NCI-H82 (cell line): Measurements from ENCODE around the gene SDC4.

Experiments used
- DNase-seq: peaks from one replicate; lab custom pipeline; 2025; lab: John Stamatoyannopoulos, UW

Gene SDC4

DNA sequence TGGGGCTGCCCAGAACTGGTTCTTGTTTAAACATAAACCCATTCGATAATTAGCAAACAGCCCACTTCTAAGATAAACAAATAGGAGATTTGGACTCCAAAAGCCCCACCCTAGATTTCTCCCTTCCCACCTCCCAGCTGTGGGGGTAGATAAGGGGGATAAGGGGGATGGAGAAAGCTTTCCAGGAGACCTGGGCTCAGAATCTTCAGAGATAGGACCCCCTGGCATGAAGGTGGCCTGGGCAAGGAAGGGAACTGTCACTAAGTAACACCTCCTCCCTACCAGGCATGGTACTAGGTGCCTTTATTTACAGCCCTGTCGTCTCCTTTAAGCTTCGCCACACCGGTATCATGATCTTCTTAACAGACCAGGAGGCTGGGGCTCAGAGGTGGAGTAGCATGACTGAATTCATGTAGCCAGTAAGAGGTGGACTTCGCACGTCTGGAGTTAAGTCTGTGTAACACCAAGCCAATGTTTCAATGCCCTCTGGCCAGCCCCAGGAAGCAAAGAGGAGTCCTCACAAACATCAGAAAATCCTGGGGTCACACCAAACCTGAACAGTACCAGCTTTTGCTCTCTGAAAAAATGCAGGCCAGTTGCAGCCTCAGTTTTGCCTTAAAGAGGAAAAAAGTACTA is 4.6 kb downstream of the SDC4 start:
- DNase-seq, result peak; percentile 82

DNA sequence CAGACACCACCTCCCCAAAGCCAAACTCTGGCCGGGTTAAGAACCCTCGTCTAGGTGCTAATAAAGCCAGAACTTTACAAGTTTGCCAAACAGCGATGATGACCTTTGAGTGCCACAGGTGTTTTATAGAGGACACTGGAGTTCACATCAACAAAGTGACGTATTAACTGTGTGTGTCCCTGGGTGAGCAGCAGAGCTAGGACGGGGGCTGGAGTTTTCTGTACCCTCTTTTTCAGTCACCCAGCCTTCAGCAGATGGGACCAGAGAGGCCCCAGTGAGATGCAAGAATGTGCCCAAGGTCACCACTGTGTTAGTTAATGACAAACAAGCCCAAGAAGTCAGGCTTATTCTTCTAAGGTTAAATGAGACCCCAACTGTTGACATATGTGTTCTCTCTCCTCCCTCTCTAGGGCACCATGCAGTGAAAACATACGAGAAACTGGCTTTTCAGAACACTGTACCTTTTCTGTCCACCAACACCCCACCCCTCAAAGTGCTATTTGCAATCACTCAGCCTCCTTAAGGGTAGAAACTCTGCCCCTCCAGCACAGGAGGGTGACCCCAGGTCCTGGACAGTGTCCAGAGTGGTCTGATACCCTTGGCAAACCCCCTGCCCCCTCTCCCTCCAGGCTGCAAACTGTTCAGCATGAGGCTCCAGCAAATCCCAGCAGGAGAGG is 5.2 kb downstream of the SDC4 start:
- no peak for DNase-seq

GRCh38 chr20:45341939-45342854 is 6.0 kb downstream of the SDC4 start:
- DNase-seq, result peak; percentile 75

DNA sequence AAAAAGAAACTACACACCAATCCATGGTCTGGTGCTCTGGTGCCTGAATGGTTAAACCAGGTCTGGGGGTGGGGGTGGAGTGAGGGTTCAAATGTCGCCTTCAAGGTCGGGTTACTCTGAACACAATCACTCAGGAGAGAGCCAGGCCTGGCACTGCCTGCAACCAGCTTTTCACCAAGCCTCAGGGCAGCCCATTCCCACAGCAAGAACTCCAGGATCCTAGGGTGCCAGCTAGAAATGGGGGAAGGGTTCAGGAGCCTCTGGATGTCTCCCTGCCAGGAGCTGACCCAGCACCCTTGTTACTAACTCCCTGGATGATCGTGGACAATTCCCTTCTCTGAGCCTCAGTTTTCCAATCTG is 6.7 kb downstream of the SDC4 start:
- no peak for DNase-seq

GRCh38 chr20:45340951-45341350 is 7.3 kb downstream of the SDC4 start:
- peak; percentile 64 for DNase-seq

- DNase-seq, result no peak
Measured at GRCh38 chr20:45340236-45340847, 7.9 kb downstream of the SDC4 start.

GRCh38 chr20:45339799-45340198 is 8.4 kb downstream of the SDC4 start:
- no peak for DNase-seq

DNA sequence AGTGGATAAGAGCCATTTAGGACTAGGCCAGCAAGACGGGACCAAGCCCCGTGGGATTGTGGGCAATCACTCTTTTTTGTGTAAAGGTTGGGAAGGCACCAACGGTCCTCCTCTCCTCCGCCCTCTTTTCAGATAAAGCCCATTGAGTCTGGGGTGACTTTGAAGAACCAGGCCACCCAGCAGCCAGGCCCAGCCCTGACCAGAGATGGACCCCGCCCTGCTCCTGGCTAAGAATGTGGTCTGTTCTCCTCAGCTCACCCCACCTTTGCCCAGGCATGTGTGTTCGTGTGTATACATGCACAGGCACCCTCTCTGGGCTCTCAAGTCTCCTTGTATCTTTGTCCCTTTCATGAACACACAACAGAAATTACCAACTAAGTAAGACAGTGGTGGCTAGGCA is 9.1 kb downstream of the SDC4 start:
- DNase-seq, result no peak

DNA sequence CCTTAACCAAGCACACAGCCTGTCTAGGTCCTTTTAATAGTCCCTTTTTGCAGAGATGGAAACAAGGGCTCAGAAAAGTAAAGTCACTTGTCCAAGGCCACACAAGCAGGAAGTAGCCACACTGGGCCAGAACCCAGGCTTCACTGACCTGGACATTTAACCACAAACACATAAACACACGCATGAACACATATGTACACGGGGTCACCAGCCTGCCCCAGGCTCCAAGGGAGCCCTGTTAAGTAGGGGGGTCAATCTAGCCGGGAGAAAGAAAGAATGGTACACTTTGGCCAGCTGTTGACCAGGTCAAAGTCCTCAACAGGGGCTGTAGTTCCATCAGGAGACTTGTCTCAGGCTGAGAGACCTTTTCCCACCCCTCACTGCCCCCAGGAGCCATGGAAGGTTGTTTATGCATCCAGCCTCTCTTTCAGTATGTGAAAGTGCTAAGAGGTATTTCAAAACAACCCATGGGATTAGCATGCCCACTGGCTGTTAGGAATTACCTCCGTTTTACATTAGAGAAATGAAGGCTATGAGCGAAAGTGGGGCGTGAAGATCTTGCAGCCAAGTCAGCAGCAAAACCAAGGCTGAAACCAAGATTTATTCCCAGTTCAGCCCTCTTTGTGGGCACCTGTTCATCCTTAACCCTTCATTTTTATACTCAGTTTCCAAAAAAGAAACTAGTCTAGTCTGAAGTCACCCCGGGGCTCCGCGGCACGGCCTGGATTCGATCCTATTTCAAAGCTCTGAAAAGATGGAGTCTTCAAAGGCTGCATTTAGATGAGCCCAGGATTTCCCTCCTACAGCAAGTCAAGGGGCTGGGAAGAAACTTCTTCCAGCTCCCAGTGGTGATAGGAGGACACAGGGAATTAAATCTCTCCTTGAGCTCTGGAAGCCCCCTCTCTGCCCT is 9.8 kb downstream of the SDC4 start:
- DNase-seq, result no peak

DNA sequence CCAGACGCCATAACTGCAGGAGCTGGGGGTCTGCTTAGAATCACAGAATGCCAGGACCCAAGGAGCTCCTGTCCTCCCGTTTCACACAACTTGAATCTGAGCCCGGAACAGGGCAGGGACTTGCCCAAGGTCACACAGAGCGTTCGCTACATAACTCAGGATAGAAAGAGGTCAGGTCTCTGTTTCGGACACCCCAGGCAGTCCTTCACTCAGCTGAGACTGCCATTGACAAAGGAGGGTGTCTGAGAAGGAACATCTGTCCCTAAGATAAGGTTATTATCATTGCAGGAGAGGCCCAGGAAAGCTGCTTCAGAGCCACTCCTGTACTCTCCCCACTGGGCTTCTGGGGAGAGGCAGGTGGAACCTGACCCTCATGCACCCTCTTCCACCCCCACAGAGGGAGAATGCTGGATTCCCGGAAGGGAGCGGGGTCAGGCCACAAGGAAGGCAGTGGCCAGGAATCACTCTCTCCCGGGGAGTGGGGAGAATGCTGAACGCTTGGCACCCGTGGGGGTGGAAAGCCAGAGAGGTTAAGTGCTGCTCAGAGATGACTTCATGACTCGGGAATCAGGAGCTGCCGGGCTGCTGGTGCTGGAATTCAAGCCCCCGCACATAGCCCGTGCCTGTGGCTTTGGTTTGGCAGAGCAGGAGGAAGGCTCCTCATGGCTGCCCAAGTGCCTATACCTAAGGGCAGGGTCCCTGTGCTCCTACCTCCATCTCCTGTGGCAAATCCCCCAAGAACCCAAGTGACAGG is 10.7 kb downstream of the SDC4 start:
- peak; percentile 66 for DNase-seq

GRCh38 chr20:45336530-45337366 is 11.5 kb downstream of the SDC4 start:
- no peak for DNase-seq

- DNase-seq, result no peak
Measured at GRCh38 chr20:45330476-45330875, 17.7 kb downstream of the SDC4 start.

GRCh38 chr20:45329497-45330319 is 18.5 kb downstream of the SDC4 start:
- DNase-seq, result no peak

DNA sequence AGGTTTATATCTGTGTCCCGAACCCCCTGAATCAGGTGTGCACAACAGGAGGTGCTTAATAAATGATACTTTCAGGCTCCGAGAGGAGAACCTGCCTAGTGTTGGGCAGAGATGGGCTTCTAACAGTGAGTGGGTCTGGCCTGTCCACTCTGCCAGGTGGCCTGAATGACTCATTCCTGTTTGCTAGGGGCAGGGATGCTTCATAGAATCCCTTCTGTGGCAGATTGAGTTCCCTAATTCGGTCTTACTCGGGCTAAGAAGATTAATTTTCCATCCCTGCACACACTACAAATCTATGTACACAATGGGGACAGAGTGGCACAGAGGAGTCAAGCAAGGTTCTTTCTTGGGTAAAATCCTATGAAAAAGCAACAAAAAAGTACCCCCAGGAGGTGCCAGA is 19.8 kb downstream of the SDC4 start:
- peak; percentile 97 for DNase-seq

GRCh38 chr20:45325371-45325770 is 22.9 kb downstream of the SDC4 start:
- DNase-seq, result peak; percentile 96

DNA sequence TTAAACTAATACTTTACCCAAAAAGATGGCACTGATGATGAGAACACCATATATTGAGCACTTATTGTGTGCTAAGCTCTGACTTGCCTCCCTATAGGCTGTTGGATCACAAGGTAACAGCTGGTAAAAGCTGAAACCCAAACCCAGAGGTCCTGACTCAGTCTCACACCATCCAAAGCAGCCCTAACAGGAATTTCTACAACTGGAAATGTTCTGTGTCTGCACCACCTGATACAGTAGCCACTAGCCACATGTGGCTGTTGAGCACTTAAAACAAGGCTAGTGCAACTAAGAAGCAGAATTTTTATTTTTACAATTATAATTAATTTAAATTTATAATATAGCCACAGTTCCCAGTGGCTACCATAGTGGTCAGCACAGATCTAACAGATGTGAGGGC is 24.5 kb downstream of the SDC4 start:
- DNase-seq, result no peak

DNA sequence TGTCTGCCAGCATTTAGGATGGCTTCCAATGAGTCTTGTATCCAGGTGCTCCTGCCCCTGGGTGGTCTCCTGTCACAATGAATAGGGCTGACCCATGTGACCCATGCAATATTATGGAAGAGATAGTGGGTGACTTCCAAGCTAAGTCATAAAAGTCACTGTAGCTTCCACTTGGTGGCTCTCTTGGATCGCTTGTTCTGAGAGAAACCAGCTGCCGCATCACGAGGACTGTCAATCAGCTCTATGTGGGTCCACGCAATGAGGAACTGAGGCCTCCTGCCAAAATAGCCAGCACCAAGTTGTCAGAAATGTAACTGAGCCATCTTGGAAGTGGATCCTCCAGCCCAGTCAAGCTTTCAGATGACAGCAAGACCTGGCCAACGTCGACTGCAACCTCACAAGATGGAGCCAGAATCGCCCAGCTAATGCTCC is 25.3 kb downstream of the SDC4 start:
- peak; percentile 85 for DNase-seq

GRCh38 chr20:45320948-45321595 is 27.2 kb downstream of the SDC4 start:
- DNase-seq, result no peak
